Measurements from ENCODE around the gene ATF3. TPM values are rescaled to one million over a fixed set of nuclear protein-coding genes. Genes with fewer than 3 reads are reported as not detected.
A peak's percentile ranks its signal among the peaks of the same experiment; 100 is the strongest.

ATF3 gene
- polyA plus RNA-seq, 3 donors, result 10.4 to 227 (median 13.3) TPM

DNA sequence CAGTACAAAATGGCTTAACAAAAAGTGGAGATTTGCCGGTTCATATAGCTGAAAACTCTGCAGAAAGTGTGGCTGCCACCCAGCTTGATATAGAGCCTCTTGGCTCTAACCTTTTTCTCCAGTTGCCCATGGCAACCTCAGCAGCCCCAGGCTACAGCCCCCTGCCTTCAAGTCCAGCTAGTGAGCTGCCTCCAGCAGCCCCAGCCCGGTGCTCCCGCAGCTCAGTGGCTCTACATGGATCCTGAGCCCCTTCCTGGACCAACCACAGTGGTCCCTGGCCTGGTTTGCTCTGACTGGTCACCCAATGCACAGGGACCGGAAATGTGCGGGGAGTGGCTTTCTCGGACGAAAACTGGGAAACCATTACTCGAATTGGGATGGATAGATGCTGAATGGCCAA, 13.3 kb upstream of the ATF3 start:
- TF ChIP-seq CTCF (IDR thresholded peaks at IDR 0.05), result no peak
- Mint-ChIP-seq H3K9me3 (peaks cover 0 to 1% (median 0%) of the 10 kb centered on the region in 7 donors), H3K4me1 (peaks cover 17% of the 10 kb centered on the region), H3K27ac (peak overlapping the region in 2 of 7 donors; percentile 30 to 77), H3K4me3 (no peak overlapping the region), H3K36me3 (no peaks in the 10 kb centered on the region), H3K27me3 (ENCODE audit: low read depth in 3 of 3) (peaks cover 11 to 21% (median 14%) of the 10 kb centered on the region in 3 donors)
- no peaks in the 10 kb centered on the region for H3K36me3 ChIP-seq (replicated peaks in 1 of 2; ENCODE audit: control insufficient read depth in 1 of 2, insufficient read depth in 2 of 2, low read length in 2 of 2)
- H3K9ac ChIP-seq (ENCODE audit: insufficient read depth, low read length, poor library complexity, severe bottlenecking), result no peak overlapping the region
- DNase-seq, result no peak
- WGBS (ENCODE audit: insufficient coverage), result 100% methylated on average over 3 of the region's 8 CpGs
- H3K79me2 ChIP-seq (ENCODE audit: insufficient read depth, low read length), result no peaks in the 10 kb centered on the region
- H3K27me3 ChIP-seq (ENCODE audit: control insufficient read depth in 2 of 2, insufficient read depth in 2 of 2, low read length in 2 of 2), result peaks cover 8% of the 10 kb centered on the region in 2 donors
- no peak overlapping the region for H3K27ac ChIP-seq (ENCODE audit: low read depth in 1 of 2, low read length in 2 of 2)
- H2AFZ ChIP-seq (ENCODE audit: insufficient read depth, low read depth, low read length, poor library complexity, severe bottlenecking), result no peak overlapping the region
- H3K4me2 ChIP-seq (replicated peaks; ENCODE audit: extremely low read depth, low read length, poor library complexity, severe bottlenecking), result no peak overlapping the region
- H3K4me1 ChIP-seq (ENCODE audit: control insufficient read depth in 1 of 2, insufficient read depth in 2 of 2, low read length in 2 of 2), result peaks cover 0 to 16% of the 10 kb centered on the region in 2 donors
- H4K20me1 ChIP-seq (ENCODE audit: insufficient read depth, low read length), result no peaks in the 10 kb centered on the region
- no peaks in the 10 kb centered on the region for H3K9me3 ChIP-seq (replicated peaks in 1 of 2; ENCODE audit: control insufficient read depth in 1 of 2, insufficient read depth in 1 of 2, low read length in 2 of 2)
- H3K4me3 ChIP-seq (replicated peaks in 1 of 3; ENCODE audit: low read depth in 2 of 3, low read length in 3 of 3), result no peak overlapping the region
- intact Hi-C loops (cut with micrococcal nuclease), result no loop called here

DNA sequence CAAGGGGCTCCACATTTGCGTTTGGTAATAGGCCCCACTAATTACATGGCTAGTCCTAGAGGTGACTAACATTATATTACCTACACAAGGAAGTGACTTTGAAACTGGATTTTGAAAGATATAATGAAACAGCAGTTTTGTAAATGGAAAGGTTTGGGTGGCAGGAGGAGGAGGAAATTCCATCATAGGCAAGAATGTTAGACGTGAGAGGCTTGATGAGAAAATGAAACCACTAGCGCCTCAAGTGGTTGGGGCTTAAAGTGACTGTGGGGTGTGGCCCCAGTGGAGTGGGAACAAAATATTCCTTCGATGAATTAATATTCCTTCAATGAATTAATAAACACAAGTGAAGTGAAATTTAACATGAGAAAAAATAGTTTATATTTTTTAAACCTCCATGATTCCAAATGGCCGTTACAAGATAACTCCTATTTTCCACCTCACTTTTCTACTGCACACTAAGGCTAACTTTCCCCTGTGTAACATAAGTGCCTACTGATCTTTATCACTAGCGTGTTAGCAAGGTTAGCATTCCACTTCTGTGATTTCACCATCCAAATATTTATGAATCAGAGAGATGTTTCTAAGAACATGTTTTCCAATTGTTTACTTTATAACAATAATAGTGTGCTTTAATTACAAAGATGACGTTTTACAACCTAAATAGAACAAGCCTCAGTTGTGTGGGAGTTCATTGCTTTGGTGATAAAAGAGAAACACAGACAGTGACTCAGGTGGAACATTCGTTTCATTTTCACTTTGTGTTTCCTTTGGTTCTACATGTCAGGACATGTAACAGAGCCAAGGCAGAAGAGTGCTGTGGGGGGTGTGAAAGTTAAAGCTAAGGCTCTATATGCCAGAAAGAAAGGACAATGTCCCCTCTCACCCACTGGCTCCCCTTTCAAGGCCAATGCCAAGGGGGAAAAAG, 12.5 kb upstream of the ATF3 start:
- Mint-ChIP-seq H3K27ac (peak overlapping the region; percentile 51 to 81 (median 72)), H3K27me3 (ENCODE audit: low read depth in 3 of 3) (peaks cover 18 to 21% (median 20%) of the 10 kb centered on the region in 3 donors), H3K4me1 (peaks cover 17% of the 10 kb centered on the region), H3K36me3 (no peaks in the 10 kb centered on the region), H3K9me3 (peaks cover 0 to 1% (median 0%) of the 10 kb centered on the region in 7 donors), H3K4me3 (peak overlapping the region; percentile 4 to 59)
- intact Hi-C loops (cut with micrococcal nuclease), result no loop called here
- Histone ChIP-seq H4K20me1 (ENCODE audit: insufficient read depth, low read length) (no peaks in the 10 kb centered on the region), H3K4me2 (replicated peaks; ENCODE audit: extremely low read depth, low read length, poor library complexity, severe bottlenecking) (peak overlapping the region; percentile 19), H3K79me2 (ENCODE audit: insufficient read depth, low read length) (no peaks in the 10 kb centered on the region), H3K27ac (ENCODE audit: low read depth in 1 of 2, low read length in 2 of 2) (peak overlapping the region in 1 of 2 donors; percentile 21), H3K9me3 (replicated peaks in 1 of 2; ENCODE audit: control insufficient read depth in 1 of 2, insufficient read depth in 1 of 2, low read length in 2 of 2) (no peaks in the 10 kb centered on the region), H3K27me3 (ENCODE audit: control insufficient read depth in 2 of 2, insufficient read depth in 2 of 2, low read length in 2 of 2) (peaks cover 12 to 13% of the 10 kb centered on the region in 2 donors), H3K36me3 (replicated peaks in 1 of 2; ENCODE audit: control insufficient read depth in 1 of 2, insufficient read depth in 2 of 2, low read length in 2 of 2) (no peaks in the 10 kb centered on the region), H3K4me1 (ENCODE audit: control insufficient read depth in 1 of 2, insufficient read depth in 2 of 2, low read length in 2 of 2) (peaks cover 0 to 16% of the 10 kb centered on the region in 2 donors), H2AFZ (ENCODE audit: insufficient read depth, low read depth, low read length, poor library complexity, severe bottlenecking) (peak overlapping the region; percentile 52), H3K4me3 (replicated peaks in 1 of 3; ENCODE audit: low read depth in 2 of 3, low read length in 3 of 3) (peak overlapping the region in 1 of 3 experiments; percentile 31), H3K9ac (ENCODE audit: insufficient read depth, low read length, poor library complexity, severe bottlenecking) (no peak overlapping the region)
- peak; percentile 72 to 89 (median 82) for DNase-seq
- peak; percentile 75 for TF ChIP-seq CTCF (IDR thresholded peaks at IDR 0.05)
- 0% methylated on average over 1 of the region's 8 CpGs for WGBS (ENCODE audit: insufficient coverage)
